ENCODE data around the gene SLC35F6.
A peak's percentile ranks its signal among the peaks of the same experiment; 100 is the strongest.
"Not testable (repeated sequence)": the region's sequence is repeated elsewhere in the genome, so short reads cannot be mapped to it uniquely, and the experiment has no call there.

The SLC35F6 gene

DNA sequence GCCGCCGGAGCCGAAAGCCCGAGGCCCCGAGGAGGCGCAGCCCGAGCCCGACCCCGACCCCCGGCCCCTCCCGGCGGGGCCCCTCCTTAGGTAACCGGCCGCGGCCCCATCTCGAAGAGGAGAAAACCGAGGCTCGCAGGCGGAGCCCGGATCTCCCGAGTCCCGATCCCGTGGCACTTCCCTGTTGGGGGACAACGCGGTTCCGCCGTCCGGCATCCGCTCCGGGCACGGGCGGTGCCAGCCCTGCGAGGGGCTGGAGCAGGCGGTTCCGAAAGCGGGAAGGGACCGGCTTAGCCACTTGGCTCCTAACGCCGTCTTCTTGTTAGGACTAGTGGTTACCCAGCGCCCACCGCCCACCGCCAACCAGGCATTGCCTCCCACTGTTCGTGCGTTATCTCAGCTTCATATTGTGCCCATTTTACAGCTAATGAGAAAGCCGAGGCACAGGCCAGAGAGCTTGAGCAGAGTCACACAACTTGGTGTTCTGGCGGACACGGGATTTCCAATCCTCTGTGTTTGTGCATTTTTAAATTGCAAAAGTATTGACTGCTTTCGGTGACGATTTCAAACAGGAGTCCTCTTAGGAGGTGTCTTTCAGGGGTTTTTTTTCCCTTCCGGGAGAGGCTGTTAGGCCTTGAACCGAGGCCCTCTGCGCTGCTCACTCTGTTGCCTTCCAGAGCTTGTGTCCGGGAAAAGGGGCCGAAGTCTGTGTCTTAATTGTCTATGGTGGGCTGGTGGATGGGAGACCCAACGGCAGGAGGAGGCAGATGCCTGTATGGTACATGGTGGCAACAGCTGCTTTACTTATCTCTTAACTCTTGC is 22.3 kb downstream of the SLC35F6 start:
- Histone ChIP-seq H2AFZ (ENCODE audit: low read depth, low read length) (peak overlapping the region; percentile 71), H3K36me3 (ENCODE audit: insufficient read depth, low read length) (peaks cover 32% of the 10 kb centered on the region), H3K4me1 (ENCODE audit: insufficient read depth, low read length) (peaks cover 27% of the 10 kb centered on the region), H3K9me3 (ENCODE audit: low read length) (peaks cover 13% of the 10 kb centered on the region), H3K27me3 (ENCODE audit: insufficient read depth, low read length) (no peaks in the 10 kb centered on the region), H3K4me3 (ENCODE audit: low read length) (peak overlapping the region; percentile 87)

DNA sequence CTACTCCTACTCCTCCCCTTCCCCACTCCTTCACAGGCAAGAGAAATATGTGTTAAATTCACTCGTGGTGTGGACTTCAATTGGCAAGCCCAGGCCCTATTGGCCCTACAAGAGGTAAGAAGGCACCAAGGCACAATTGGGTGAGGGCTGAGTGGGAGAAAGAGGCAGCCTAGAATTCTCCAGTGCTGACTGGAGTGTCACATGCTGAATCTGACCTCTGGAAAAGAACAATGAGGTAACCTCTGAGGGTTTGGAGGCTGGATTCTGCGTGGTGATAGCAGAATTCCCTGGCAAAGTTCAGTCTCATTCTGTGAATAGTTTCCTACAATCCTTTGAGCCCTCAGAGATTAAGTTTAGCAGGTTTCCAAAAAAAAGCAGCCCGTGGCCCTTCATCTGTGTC is 28.6 kb downstream of the SLC35F6 start:
- no peak overlapping the region for H3K4me3 ChIP-seq (ENCODE audit: low read length)
- H3K27me3 ChIP-seq (ENCODE audit: insufficient read depth, low read length): no peaks in the 10 kb centered on the region
- peaks cover 6% of the 10 kb centered on the region for H3K4me1 ChIP-seq (ENCODE audit: insufficient read depth, low read length)
- no peak overlapping the region for H2AFZ ChIP-seq (ENCODE audit: low read depth, low read length)
- peaks cover 78% of the 10 kb centered on the region for H3K36me3 ChIP-seq (ENCODE audit: insufficient read depth, low read length)
- peaks cover 18% of the 10 kb centered on the region for H3K9me3 ChIP-seq (ENCODE audit: low read length)

DNA sequence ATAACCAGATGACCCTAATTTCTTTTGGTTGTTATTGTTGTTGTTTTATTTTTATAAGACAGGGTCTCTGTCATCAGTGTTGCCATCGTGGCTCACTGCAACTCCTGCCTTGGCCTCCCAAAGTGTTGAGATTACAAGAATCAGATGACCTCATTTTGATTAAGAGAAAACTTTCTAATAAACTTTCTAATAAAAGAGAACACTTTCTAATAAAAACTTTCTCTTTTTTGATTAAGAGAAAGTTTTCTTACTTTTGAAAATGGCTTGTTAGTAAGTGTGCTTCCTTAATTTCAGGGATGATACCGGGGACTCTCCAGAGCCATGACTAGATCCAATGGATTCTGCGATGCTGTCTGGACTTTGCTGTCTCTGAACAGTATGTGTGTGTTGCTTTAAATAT is 29.4 kb downstream of the SLC35F6 start:
- peaks cover 18% of the 10 kb centered on the region for H3K9me3 ChIP-seq (ENCODE audit: low read length)

DNA sequence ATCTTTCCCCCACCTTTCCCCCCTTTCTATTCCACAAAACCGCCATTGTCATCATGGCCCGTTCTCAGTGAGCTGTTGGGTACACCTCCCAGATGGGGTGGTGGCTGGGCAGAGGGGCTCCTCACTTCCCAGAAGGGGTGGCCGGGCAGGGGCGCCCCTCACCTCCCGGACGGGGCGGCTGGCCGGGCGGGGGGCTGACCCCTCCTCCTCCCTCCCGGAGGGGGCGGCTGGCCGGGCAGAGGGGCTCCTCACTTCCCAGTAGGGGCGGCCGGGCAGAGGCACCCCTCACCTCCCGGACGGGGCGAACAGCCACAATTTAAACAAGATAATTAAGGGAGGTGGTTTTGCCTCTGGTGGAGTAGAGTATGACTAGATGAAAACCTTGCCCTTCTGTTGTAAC is 31.1 kb downstream of the SLC35F6 start:
- H3K4me3 ChIP-seq (ENCODE audit: low read length); H2AFZ ChIP-seq (ENCODE audit: low read depth, low read length); H3K27me3 ChIP-seq (ENCODE audit: insufficient read depth, low read length); H3K4me1 ChIP-seq (ENCODE audit: insufficient read depth, low read length): not testable (repeated sequence)
- peaks cover 12% of the 10 kb centered on the region for H3K9me3 ChIP-seq (ENCODE audit: low read length)
- H3K36me3 ChIP-seq (ENCODE audit: insufficient read depth, low read length): peaks cover 64% of the 10 kb centered on the region

More for the DNA sequence above, 29.4 kb downstream of the SLC35F6 start:
- H3K4me1 ChIP-seq (ENCODE audit: insufficient read depth, low read length): no peaks in the 10 kb centered on the region
- H3K36me3 ChIP-seq (ENCODE audit: insufficient read depth, low read length): peaks cover 74% of the 10 kb centered on the region
- H3K27me3 ChIP-seq (ENCODE audit: insufficient read depth, low read length): no peaks in the 10 kb centered on the region
- H2AFZ ChIP-seq (ENCODE audit: low read depth, low read length): no peak overlapping the region
- H3K4me3 ChIP-seq (ENCODE audit: low read length): no peak overlapping the region

DNA sequence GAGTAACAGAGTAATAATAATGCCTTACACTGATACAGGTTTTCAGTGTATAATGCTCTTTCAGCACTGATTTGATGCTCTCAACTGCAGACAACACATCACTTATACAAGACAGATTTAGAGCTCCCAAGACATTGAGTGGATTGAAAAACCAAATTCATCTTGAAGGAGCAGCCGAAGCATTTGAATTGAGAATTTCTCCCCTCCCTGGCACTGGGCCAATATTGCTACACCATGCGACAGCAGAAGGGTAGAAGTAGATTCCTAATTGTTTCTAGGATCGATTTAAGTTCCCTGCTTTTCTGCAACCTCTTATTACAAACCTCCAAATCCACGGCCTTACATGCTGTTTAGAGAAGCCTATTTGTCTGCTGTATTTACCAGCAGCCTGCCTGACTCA is 37.2 kb downstream of the SLC35F6 start:
- H3K36me3 ChIP-seq (ENCODE audit: insufficient read depth, low read length): peaks cover 25% of the 10 kb centered on the region

DNA sequence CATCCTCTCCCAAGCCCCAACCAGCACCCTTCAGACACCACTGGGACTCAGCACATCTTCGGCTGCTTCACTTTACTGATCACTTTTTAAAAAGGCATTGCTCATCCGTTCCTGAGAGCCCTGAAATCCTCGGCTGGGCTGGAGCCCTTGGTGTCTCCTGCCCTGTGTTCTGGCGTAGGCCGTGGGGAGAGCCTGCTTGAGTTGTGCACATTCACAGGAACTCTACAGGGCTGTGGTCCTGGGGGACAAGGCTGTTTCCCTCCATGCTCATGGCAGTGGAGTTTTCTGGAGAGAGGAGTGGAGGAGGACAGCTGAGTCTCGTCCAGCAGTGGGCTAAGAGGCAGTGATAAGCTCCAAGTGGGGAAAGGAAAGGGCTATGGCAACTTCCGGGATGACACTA is 37.7 kb downstream of the SLC35F6 start:
- H3K4me1 ChIP-seq (ENCODE audit: insufficient read depth, low read length): no peaks in the 10 kb centered on the region
- H3K36me3 ChIP-seq (ENCODE audit: insufficient read depth, low read length): peaks cover 20% of the 10 kb centered on the region
- H3K4me3 ChIP-seq (ENCODE audit: low read length): no peak overlapping the region
- H3K27me3 ChIP-seq (ENCODE audit: insufficient read depth, low read length): no peaks in the 10 kb centered on the region
- H2AFZ ChIP-seq (ENCODE audit: low read depth, low read length): no peak overlapping the region
- H3K9me3 ChIP-seq (ENCODE audit: low read length): no peaks in the 10 kb centered on the region

More for the DNA sequence above, 37.2 kb downstream of the SLC35F6 start:
- H2AFZ ChIP-seq (ENCODE audit: low read depth, low read length): no peak overlapping the region
- no peaks in the 10 kb centered on the region for H3K27me3 ChIP-seq (ENCODE audit: insufficient read depth, low read length)
- H3K4me1 ChIP-seq (ENCODE audit: insufficient read depth, low read length): no peaks in the 10 kb centered on the region
- no peak overlapping the region for H3K4me3 ChIP-seq (ENCODE audit: low read length)
- no peaks in the 10 kb centered on the region for H3K9me3 ChIP-seq (ENCODE audit: low read length)

DNA sequence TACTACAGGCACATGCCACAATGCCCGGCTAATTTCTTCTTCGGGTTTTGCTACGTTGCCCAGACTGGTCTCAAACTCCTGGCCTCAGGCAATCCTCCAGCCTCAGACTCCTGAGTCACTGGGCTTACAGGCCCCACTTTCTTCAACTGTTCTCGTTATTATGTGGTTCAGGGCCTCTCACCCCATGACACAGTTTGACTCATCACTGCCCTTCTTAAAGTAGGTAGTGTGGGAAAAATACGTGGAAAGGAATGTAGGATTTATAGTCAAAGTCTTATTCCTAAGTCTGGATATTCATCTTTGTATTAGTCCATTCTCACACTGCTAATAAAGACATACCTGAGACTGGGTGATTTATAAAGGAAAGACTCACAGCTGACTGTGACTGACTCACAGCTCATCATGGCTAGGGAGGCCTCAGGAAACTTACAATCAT is 41.2 kb downstream of the SLC35F6 start:
- Histone ChIP-seq H3K9me3 (ENCODE audit: low read length) (no peaks in the 10 kb centered on the region), H3K4me1 (ENCODE audit: insufficient read depth, low read length) (peaks cover 14% of the 10 kb centered on the region), H3K36me3 (ENCODE audit: insufficient read depth, low read length) (peaks cover 5% of the 10 kb centered on the region), H3K4me3 (ENCODE audit: low read length) (no peak overlapping the region), H2AFZ (ENCODE audit: low read depth, low read length) (no peak overlapping the region), H3K27me3 (ENCODE audit: insufficient read depth, low read length) (no peaks in the 10 kb centered on the region)

DNA sequence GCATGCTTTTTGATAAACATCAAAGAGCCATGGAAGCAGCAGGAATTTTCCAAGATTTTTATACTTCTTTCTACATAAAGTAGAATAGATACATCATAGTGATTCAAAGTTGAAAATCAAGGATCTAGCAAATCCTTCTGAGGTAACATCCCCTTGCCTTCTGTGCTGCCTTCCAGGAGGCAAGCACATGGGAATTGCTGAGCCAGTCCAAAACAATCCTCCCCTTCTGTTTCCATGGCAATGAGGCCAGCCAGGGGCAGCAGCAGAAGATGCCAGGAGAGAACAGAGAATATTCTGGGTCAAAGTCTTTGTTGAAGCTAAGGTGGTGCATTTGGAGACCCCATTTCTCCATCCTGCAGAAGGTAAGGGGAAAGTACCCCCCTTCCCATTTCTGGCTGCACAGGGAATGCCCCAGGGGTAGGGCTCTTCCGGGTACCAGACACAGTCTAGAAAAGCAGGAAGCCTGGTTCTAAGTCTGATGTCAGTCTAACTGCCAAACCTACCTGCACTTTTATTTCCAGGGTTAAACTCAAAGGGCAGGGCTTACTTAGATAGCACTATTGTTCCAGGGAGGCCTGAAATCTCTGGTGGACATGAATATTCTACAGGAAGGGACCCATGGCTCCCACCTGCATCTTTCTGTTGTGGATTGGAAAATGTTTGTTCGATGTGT is 43.8 kb downstream of the SLC35F6 start:
- Histone ChIP-seq H3K27me3 (ENCODE audit: insufficient read depth, low read length) (no peaks in the 10 kb centered on the region), H3K4me3 (ENCODE audit: low read length) (no peak overlapping the region), H2AFZ (ENCODE audit: low read depth, low read length) (no peak overlapping the region)

DNA sequence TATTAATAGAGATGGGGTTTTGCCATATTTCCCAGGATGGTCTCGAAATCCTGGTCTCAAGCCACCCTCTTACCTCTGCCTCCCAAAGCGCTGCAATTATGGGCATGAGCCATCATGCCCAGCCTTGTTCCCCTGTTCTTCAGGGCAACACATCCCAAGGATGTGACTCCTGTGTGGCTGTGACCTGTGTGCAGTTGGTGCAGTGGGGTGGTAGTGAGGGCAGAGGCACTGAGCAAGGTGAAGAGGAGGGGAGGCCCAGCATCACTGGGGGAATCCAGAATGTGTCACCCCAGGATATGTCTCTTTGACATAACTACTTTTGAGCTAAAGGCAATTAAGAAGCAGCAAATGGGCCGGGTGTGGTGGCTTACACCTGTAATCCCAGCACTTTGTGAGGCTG is 45.1 kb downstream of the SLC35F6 start:
- H3K36me3 ChIP-seq (ENCODE audit: insufficient read depth, low read length): no peaks in the 10 kb centered on the region
- no peaks in the 10 kb centered on the region for H3K9me3 ChIP-seq (ENCODE audit: low read length)
- no peaks in the 10 kb centered on the region for H3K27me3 ChIP-seq (ENCODE audit: insufficient read depth, low read length)
- no peak overlapping the region for H2AFZ ChIP-seq (ENCODE audit: low read depth, low read length)
- peaks cover 14% of the 10 kb centered on the region for H3K4me1 ChIP-seq (ENCODE audit: insufficient read depth, low read length)
- no peak overlapping the region for H3K4me3 ChIP-seq (ENCODE audit: low read length)

More for the DNA sequence above, 43.8 kb downstream of the SLC35F6 start:
- no peaks in the 10 kb centered on the region for H3K36me3 ChIP-seq (ENCODE audit: insufficient read depth, low read length)
- H3K9me3 ChIP-seq (ENCODE audit: low read length): no peaks in the 10 kb centered on the region
- H3K4me1 ChIP-seq (ENCODE audit: insufficient read depth, low read length): peaks cover 14% of the 10 kb centered on the region

DNA sequence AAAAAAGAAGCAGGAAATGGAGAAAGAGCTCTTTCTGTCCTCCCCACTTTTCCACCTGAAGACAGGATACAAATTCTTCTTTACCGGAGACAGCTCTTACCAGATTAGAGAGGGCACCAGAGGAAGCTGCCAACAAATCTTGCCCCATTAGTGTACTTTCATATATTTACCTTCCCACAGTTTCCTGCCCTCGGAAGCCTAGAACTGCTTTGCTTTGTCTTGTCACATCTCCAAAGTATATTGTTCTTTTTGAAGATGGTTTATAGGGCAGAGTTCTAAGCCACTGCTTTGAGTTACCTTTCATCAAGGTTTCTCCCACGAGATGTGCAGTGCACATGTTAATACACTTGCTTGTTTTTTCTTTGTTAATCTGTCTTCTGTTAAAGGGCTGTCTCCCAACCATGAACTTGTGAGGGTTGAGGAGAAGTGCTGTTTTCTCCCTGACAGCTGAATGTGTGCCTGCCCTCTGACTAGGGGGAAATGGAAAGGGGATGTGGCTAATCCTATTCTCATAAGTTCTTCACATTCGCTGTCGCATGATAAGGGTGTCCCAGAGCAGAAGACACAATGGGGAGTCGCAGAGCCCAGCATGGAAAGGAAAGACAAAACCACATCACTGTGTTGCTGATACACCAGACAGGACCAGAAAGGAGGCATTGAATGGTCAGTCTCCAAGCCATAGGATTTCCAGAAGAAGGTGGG is 45.9 kb downstream of the SLC35F6 start:
- no peak overlapping the region for H2AFZ ChIP-seq (ENCODE audit: low read depth, low read length)
- no peaks in the 10 kb centered on the region for H3K36me3 ChIP-seq (ENCODE audit: insufficient read depth, low read length)
- H3K4me3 ChIP-seq (ENCODE audit: low read length): no peak overlapping the region
- no peaks in the 10 kb centered on the region for H3K27me3 ChIP-seq (ENCODE audit: insufficient read depth, low read length)
- H3K4me1 ChIP-seq (ENCODE audit: insufficient read depth, low read length): peaks cover 14% of the 10 kb centered on the region
- H3K9me3 ChIP-seq (ENCODE audit: low read length): peaks cover under 1% of the 10 kb centered on the region

DNA sequence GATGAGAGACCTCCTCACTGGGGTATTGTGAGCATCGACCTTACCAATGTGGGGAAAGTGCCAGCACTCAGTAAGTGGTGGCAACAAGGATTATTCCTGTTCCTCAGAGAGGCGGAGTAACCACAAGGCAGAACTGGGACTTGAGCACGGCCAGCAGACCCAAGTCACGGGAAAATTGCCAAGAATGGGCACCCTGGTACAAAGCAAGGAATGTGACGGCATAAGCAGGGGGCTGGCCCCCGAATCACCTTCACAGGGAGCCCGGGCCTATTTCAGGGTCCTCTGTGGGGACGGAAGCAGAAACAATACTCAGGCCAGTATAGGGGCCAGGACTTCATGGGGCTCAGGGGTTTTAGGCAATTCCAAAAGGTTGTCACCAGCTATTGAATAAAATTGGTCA is 47.2 kb downstream of the SLC35F6 start:
- Histone ChIP-seq H3K27me3 (ENCODE audit: insufficient read depth, low read length) (no peaks in the 10 kb centered on the region), H3K36me3 (ENCODE audit: insufficient read depth, low read length) (no peaks in the 10 kb centered on the region), H3K4me3 (ENCODE audit: low read length) (no peak overlapping the region), H3K9me3 (ENCODE audit: low read length) (peaks cover 2% of the 10 kb centered on the region), H2AFZ (ENCODE audit: low read depth, low read length) (no peak overlapping the region), H3K4me1 (ENCODE audit: insufficient read depth, low read length) (peaks cover 14% of the 10 kb centered on the region)

DNA sequence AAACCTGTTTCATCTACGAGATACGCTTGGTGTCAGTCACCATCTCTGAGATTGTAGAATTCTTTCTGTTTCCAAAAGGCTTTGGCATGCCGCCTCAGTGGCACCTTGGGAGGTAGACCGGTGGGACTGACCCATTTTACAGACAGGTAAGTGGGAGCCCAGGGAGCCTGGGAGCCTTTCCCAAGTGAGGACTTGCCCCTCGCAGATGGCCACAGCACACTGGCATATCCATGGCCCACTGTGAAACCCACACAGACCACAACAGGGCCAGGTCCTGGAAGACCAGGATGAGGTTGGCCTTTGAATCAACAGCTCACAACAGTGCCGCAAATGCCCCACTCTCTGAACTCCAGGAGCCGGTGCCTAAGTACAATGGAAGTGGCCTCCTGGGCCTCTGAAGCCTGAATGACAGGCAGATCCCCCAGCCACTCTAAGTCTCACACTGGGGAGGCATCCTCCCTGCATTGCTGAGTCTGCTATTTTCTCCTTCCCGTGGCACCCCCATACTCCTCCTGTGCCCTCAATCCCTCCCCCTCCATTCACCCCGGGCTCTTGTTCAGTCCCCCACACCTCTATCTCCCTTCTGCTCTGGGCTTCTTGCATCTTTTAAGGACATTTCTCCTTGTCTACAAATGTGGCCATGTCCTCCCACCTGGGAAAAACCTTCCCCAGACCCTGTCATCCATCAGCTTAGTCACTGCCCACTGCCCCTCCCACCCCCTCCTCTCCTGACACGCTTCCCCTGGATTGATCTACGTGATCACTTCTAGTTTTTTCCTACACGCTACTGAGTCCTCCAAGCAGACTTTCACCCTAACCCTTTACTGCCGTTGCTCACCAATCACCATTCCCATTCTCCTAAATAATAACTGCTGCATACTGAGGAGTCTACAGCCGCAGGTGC is 48.0 kb downstream of the SLC35F6 start:
- H3K9me3 ChIP-seq (ENCODE audit: low read length): peaks cover 2% of the 10 kb centered on the region
- H3K27me3 ChIP-seq (ENCODE audit: insufficient read depth, low read length): no peaks in the 10 kb centered on the region
- no peaks in the 10 kb centered on the region for H3K36me3 ChIP-seq (ENCODE audit: insufficient read depth, low read length)
- no peak overlapping the region for H2AFZ ChIP-seq (ENCODE audit: low read depth, low read length)
- H3K4me3 ChIP-seq (ENCODE audit: low read length): no peak overlapping the region
- peaks cover 14% of the 10 kb centered on the region for H3K4me1 ChIP-seq (ENCODE audit: insufficient read depth, low read length)
